Mesothelial cell of epicardium (in vitro differentiated cells): ENCODE data around the gene LIN52. TPM values are rescaled to one million over a fixed set of nuclear protein-coding genes. Genes with fewer than 3 reads are reported as not detected.

Source experiments
- DNase-seq, 2 experiments: peaks; one replicate each; pipeline ENCODE4 v3.0.0; 2021; ENCODE audit warnings: low spot score in 2 of 2; ENCODE audit not compliant: unreplicated experiment in 2 of 2
- H3K27ac Mint-ChIP-seq: 2 replicates; pipeline ENCODE4 v1.8.0; 2021; ENCODE audit warnings: mixed read lengths
- H3K27me3 Mint-ChIP-seq: 2 replicates; pipeline ENCODE4 v1.8.0; 2021; ENCODE audit warnings: low read depth, mixed read lengths
- H3K36me3 Mint-ChIP-seq: 2 replicates; pipeline ENCODE4 v1.8.0; 2021; ENCODE audit warnings: mixed read lengths
- H3K4me1 Mint-ChIP-seq: 2 replicates; pipeline ENCODE4 v1.8.0; 2021; ENCODE audit warnings: mixed read lengths
- H3K4me3 Mint-ChIP-seq: 2 replicates; pipeline ENCODE4 v1.8.0; 2021; ENCODE audit warnings: mild to moderate bottlenecking, moderate library complexity, mixed read lengths
- H3K9me3 Mint-ChIP-seq: 2 replicates; pipeline ENCODE4 v1.8.0; 2021; ENCODE audit warnings: mixed read lengths
- CTCF ChIP-seq: fragments of 200-600 bp; sonication (generic); IDR thresholded peaks from one replicate; pipeline ENCODE4 v1.5.0; 2021; ENCODE audit warnings: antibody characterized with exemption; ENCODE audit not compliant: unreplicated experiment
- total RNA-seq: library from RNA; stranded (reverse); gene quantifications from 3 replicates; pipeline ENCODE4 v1.2.1, GENCODE V29; 2021

Gene LIN52
- total RNA-seq, 1 donor from 2014 or later, result 11.4 TPM

- no peak for TF ChIP-seq CTCF
- H3K9me3 Mint-ChIP-seq, result no peaks in the 10 kb centered on the region
- no peak within 1 kb of the TSS for H3K27ac Mint-ChIP-seq
- no peak for DNase-seq
- peaks cover 95% of the 10 kb centered on the region for H3K27me3 Mint-ChIP-seq
- H3K4me3 Mint-ChIP-seq, result no peak within 1 kb of the TSS
- H3K36me3 Mint-ChIP-seq, result no peaks in the 10 kb centered on the region
- H3K4me1 Mint-ChIP-seq, result peaks cover 15% of the 10 kb centered on the region
Measured at GRCh38 chr14:74238974-74239847, 154.5 kb downstream of the LIN52 start, which contains the start of gene VSX2. VSX2 (plus strand) TSS chr14:74239449; CDS start chr14:74239562, 113 bp downstream.

- Mint-ChIP-seq H3K27ac (no peak overlapping the region), H3K27me3 (peaks cover 95% of the 10 kb centered on the region), H3K4me3 (no peak overlapping the region), H3K9me3 (no peaks in the 10 kb centered on the region), H3K36me3 (no peaks in the 10 kb centered on the region), H3K4me1 (peaks cover 15% of the 10 kb centered on the region)
- TF ChIP-seq CTCF, result no peak
- no peak for DNase-seq
Measured at GRCh38 chr14:74239848-74240793, 155.4 kb downstream of the LIN52 start.

GRCh38 chr14:74240794-74241651 lies 156.3 kb downstream of the LIN52 start:
- no peak for TF ChIP-seq CTCF
- Mint-ChIP-seq H3K4me3 (peak overlapping the region; percentile 41), H3K9me3 (no peaks in the 10 kb centered on the region), H3K27ac (no peak overlapping the region), H3K27me3 (peaks cover 95% of the 10 kb centered on the region), H3K36me3 (no peaks in the 10 kb centered on the region), H3K4me1 (peaks cover 15% of the 10 kb centered on the region)
- DNase-seq, result peak in 1 of 2 experiments; percentile 51

GRCh38 chr14:74241652-74242017 lies 156.9 kb downstream of the LIN52 start:
- Mint-ChIP-seq H3K27me3 (peaks cover 96% of the 10 kb centered on the region), H3K27ac (no peak overlapping the region), H3K36me3 (no peaks in the 10 kb centered on the region), H3K4me3 (peak overlapping the region; percentile 41), H3K9me3 (no peaks in the 10 kb centered on the region), H3K4me1 (peaks cover 15% of the 10 kb centered on the region)
- TF ChIP-seq CTCF, result no peak
- DNase-seq, result no peak
